Fibroblast of lung (primary cell): ENCODE data around the gene TAB3. TPM values are rescaled to one million over a fixed set of nuclear protein-coding genes. Genes with fewer than 3 reads are reported as not detected.

Experiments
- DNase-seq, 2 donors: peaks; one replicate each; pipeline versions ENCODE4 v3.0.0 to v3.0.0-alpha.2; 2010; ENCODE audit warnings: low read depth in 2 of 2
- H2AFZ ChIP-seq: 2 replicates; pipeline ENCODE4 v1.5.1; 2012; ENCODE audit warnings: low read length, control low read depth, inconsistent platforms
- H3K27ac ChIP-seq: 2 replicates; pipeline ENCODE4 v1.5.1; 2011; ENCODE audit warnings: low read length, control low read depth; ENCODE audit not compliant: insufficient read depth
- H3K27me3 ChIP-seq: 2 replicates; pipeline ENCODE4 v1.5.1; 2011; ENCODE audit warnings: mild to moderate bottlenecking, low read length; ENCODE audit not compliant: control insufficient read depth, insufficient read depth
- H3K36me3 ChIP-seq: 2 replicates; pipeline ENCODE4 v1.5.1; 2011; ENCODE audit warnings: low read length; ENCODE audit not compliant: control insufficient read depth, insufficient read depth
- H3K4me1 ChIP-seq: 2 replicates; pipeline ENCODE4 v1.5.1; 2011; ENCODE audit warnings: low read length; ENCODE audit not compliant: control insufficient read depth, insufficient read depth; ENCODE audit errors: extremely low read depth
- H3K4me2 ChIP-seq: 2 replicates; pipeline ENCODE4 v1.5.1; 2011; ENCODE audit warnings: low read length, control low read depth; ENCODE audit not compliant: insufficient read depth; ENCODE audit errors: extremely low read depth
- H3K4me3 ChIP-seq, 4 experiments: fragments of 200-600 bp in 1 of 4; sonication (generic) in 1 of 4; replicated peaks in 1 of 4; 2 replicates each; pipeline ENCODE4 v1.5.1; 2011 to 2016; ENCODE audit warnings: low read length in 4 of 4, low read depth in 3 of 4, mild to moderate bottlenecking in 3 of 4, control low read depth in 2 of 4, inconsistent platforms in 1 of 4, mixed read lengths in 1 of 4; ENCODE audit not compliant: insufficient read depth in 1 of 4; ENCODE audit errors: control extremely low read depth in 1 of 4
- H3K79me2 ChIP-seq: 2 replicates; pipeline ENCODE4 v1.5.1; 2012; ENCODE audit warnings: mild to moderate bottlenecking, low read length, inconsistent platforms; ENCODE audit not compliant: control insufficient read depth, insufficient read depth
- H3K9ac ChIP-seq: 2 replicates; pipeline ENCODE4 v1.5.1; 2011; ENCODE audit warnings: mild to moderate bottlenecking, low read length, control low read depth; ENCODE audit not compliant: insufficient read depth
- H3K9me3 ChIP-seq: 2 replicates; pipeline ENCODE4 v1.5.1; 2012; ENCODE audit warnings: low read depth, low read length; ENCODE audit not compliant: control insufficient read depth, insufficient read depth
- H4K20me1 ChIP-seq: 2 replicates; pipeline ENCODE4 v1.5.1; 2011; ENCODE audit warnings: low read length; ENCODE audit not compliant: control insufficient read depth, insufficient read depth; ENCODE audit errors: extremely low read depth
- CTCF ChIP-seq, 2 donors: IDR thresholded peaks in 1 of 2; conservative IDR thresholded peaks in 1 of 2; 1 replicate in 1 of 2; 2 replicates in 1 of 2; pipeline ENCODE4 v1.5.1; 2011 to 2012; ENCODE audit warnings: low read length in 2 of 2, control low read depth in 1 of 2, inconsistent platforms in 1 of 2, low read depth in 1 of 2, mild to moderate bottlenecking in 1 of 2
- EZH2 ChIP-seq: IDR thresholded peaks from 2 replicates; pipeline ENCODE4 v1.5.1; 2012; ENCODE audit warnings: low read length, control low read depth, mild to moderate bottlenecking; ENCODE audit errors: missing control alignments
- polyA plus RNA-seq, 2 donors: library from polyadenylated mRNA; depleted of rRNA in 1 of 2; stranded (reverse) in 1 of 2; unstranded in 1 of 2; fragments of >200 nt; gene quantifications; 2 replicates each; pipeline ENCODE4 v1.2.1, GENCODE V29; 2011 to 2012; ENCODE audit warnings: missing spikeins in 1 of 2
- total RNA-seq: library from RNA; depleted of rRNA; stranded (reverse); fragments of >200 nt; gene quantifications from 2 replicates; pipeline ENCODE4 v1.2.1, GENCODE V29; 2014

TAB3 gene
- total and polyA plus RNA-seq, 2 donors (not counting 1 experiment from before 2014, with no cell fraction given): 8.6 to 14.9 TPM

- no peak overlapping the region for H3K4me3 ChIP-seq
- no peak overlapping the region for H3K4me2 ChIP-seq
- no peak overlapping the region for H3K27ac ChIP-seq
- H3K36me3 ChIP-seq: no peaks in the 10 kb centered on the region
- H3K9me3 ChIP-seq: no peaks in the 10 kb centered on the region
- H4K20me1 ChIP-seq: no peaks in the 10 kb centered on the region
- TF ChIP-seq EZH2 (no peak), CTCF (conservative IDR thresholded peaks at IDR 0.05 in 1 of 2, IDR thresholded peaks at IDR 0.05 in 1 of 2; ENCODE audit: low read depth in 1 of 2, low read length in 2 of 2) (no peak)
- no peak overlapping the region for H3K9ac ChIP-seq
- no peaks in the 10 kb centered on the region for H3K79me2 ChIP-seq
- no peaks in the 10 kb centered on the region for H3K27me3 ChIP-seq
- DNase-seq: no peak
- no peaks in the 10 kb centered on the region for H3K4me1 ChIP-seq
- H2AFZ ChIP-seq: no peak overlapping the region
Observed at GRCh38 chrX:30858098-30858497, 31.0 kb downstream of the TAB3 start.

- Histone ChIP-seq H3K27me3 (no peaks in the 10 kb centered on the region), H3K27ac (no peak overlapping the region), H3K9ac (no peak overlapping the region), H3K4me3 (no peak overlapping the region), H3K79me2 (no peaks in the 10 kb centered on the region), H3K4me2 (no peak overlapping the region), H2AFZ (no peak overlapping the region), H4K20me1 (no peaks in the 10 kb centered on the region), H3K4me1 (no peaks in the 10 kb centered on the region), H3K9me3 (no peaks in the 10 kb centered on the region), H3K36me3 (no peaks in the 10 kb centered on the region)
- DNase-seq: no peak
- TF ChIP-seq CTCF (conservative IDR thresholded peaks at IDR 0.05 in 1 of 2, IDR thresholded peaks at IDR 0.05 in 1 of 2; ENCODE audit: low read depth in 1 of 2, low read length in 2 of 2) (no peak), EZH2 (no peak)
Observed at GRCh38 chrX:30851449-30851848, 37.6 kb downstream of the TAB3 start.

GRCh38 chrX:30835373-30835772 lies 53.7 kb downstream of the TAB3 start:
- no peaks in the 10 kb centered on the region for H4K20me1 ChIP-seq
- H3K79me2 ChIP-seq: no peaks in the 10 kb centered on the region
- H3K4me3 ChIP-seq: no peak overlapping the region
- no peak overlapping the region for H3K27ac ChIP-seq
- H2AFZ ChIP-seq: no peak overlapping the region
- H3K4me2 ChIP-seq: no peak overlapping the region
- no peak overlapping the region for H3K9ac ChIP-seq
- DNase-seq: no peak
- no peak for TF ChIP-seq EZH2
- no peak for TF ChIP-seq CTCF (conservative IDR thresholded peaks at IDR 0.05 in 1 of 2, IDR thresholded peaks at IDR 0.05 in 1 of 2; ENCODE audit: low read depth in 1 of 2, low read length in 2 of 2)
- H3K9me3 ChIP-seq: no peaks in the 10 kb centered on the region
- no peaks in the 10 kb centered on the region for H3K27me3 ChIP-seq
- no peaks in the 10 kb centered on the region for H3K36me3 ChIP-seq
- no peaks in the 10 kb centered on the region for H3K4me1 ChIP-seq
